NB4 (cell line): ENCODE data around the gene YPEL2.

Experiments used
- CTCF ChIP-seq: IDR thresholded peaks from one replicate; pipeline ENCODE4 v1.5.1; 2012; ENCODE audit warnings: low read depth, low read length
- MAX ChIP-seq: IDR thresholded peaks from 2 replicates; pipeline ENCODE4 v1.6.1; 2011; ENCODE audit warnings: low read depth, low read length
- MYC ChIP-seq: IDR thresholded peaks from 2 replicates; pipeline ENCODE4 v1.6.1; 2011; ENCODE audit warnings: low read depth, low read length
- POLR2A ChIP-seq: IDR thresholded peaks from 2 replicates; pipeline ENCODE4 v1.6.1; 2011; ENCODE audit warnings: mild to moderate bottlenecking; ENCODE audit not compliant: insufficient read length; ENCODE audit errors: extremely low read depth

GRCh38 chr17:59423137-59423724, 91.8 kb downstream of the YPEL2 start:
- TF ChIP-seq CTCF = no peak
- no peak for TF ChIP-seq POLR2A
- TF ChIP-seq MYC = no peak
- TF ChIP-seq MAX = no peak
